ENCODE measurements around the gene CEP89. TPM values are rescaled to one million over a fixed set of nuclear protein-coding genes. Genes with fewer than 3 reads are reported as not detected.

The CEP89 gene
- total and polyA plus RNA-seq, 2 of the 4 experiments (the other 2 are of a cell fraction) = 7.2 to 17.4 TPM

- ChIA-PET POLR2A (ENCODE audit: unreplicated experiment) (no interaction called here), CTCF (interaction anchor here (0.6 kb wide), 1 partner anchor 324 kb away, joined by 3 read pairs; no protein-coding TSS in a partner anchor)
- TF ChIP-seq NFE2L2 (IDR thresholded peaks at IDR 0.05; ENCODE audit: low read depth, low read length) (no peak), CTCF (conservative IDR thresholded peaks at IDR 0.05; ENCODE audit: low read depth, low read length) (no peak), RCOR1 (IDR thresholded peaks at IDR 0.05; ENCODE audit: insufficient replicate concordance, low read length) (no peak), USF2 (IDR thresholded peaks at IDR 0.05; ENCODE audit: low read depth, low read length) (no peak), SMC3 (IDR thresholded peaks at IDR 0.05; ENCODE audit: low read depth, low read length) (no peak)
- no peak overlapping the region for H3K9ac ChIP-seq (ENCODE audit: low read depth, low read length)
- H3K4me2 ChIP-seq (ENCODE audit: low read depth, low read length) = no peak overlapping the region
- DNase-seq (no peak), ATAC-seq (ENCODE audit: low read depth) (no peak)
- no peak overlapping the region for H4K5ac ChIP-seq (ENCODE audit: low read depth, low read length)
- no peak overlapping the region for H3K4me3 ChIP-seq (ENCODE audit: insufficient read depth, low read depth, low read length)
- dilution Hi-C loops (cut with HindIII; ENCODE audit: low sequenced_read_pairs, unreplicated experiment) (no loop called here), in situ Hi-C loops (cut with MboI; ENCODE audit: low sequenced_read_pairs) (no loop called here), intact Hi-C loops (cut with micrococcal nuclease) (no loop called here)
- H3K27ac ChIP-seq (ENCODE audit: insufficient read depth, low read length) = no peak overlapping the region
- H4K8ac ChIP-seq (ENCODE audit: low read depth in 2 of 2, low read length in 2 of 2) = no peak overlapping the region
- no CpG with 5 or more reads among the region's 7 CpGs for WGBS, 2 experiments (ENCODE audit: extremely low coverage in 2 of 2, insufficient read length in 1 of 2)
- no peaks in the 10 kb centered on the region for H3K79me1 ChIP-seq (ENCODE audit: low read depth in 1 of 2, low read length in 2 of 2)
- H3K56ac ChIP-seq (ENCODE audit: extremely low read depth, insufficient read depth, low read length) = no peak overlapping the region
- H2BK120ac ChIP-seq (ENCODE audit: low read depth, low read length) = no peak overlapping the region
- no peak overlapping the region for H3K14ac ChIP-seq (replicated peaks; ENCODE audit: low read depth, low read length)
- no peaks in the 10 kb centered on the region for H3K4me1 ChIP-seq (ENCODE audit: control insufficient read depth, insufficient read depth, low read length)
- H4K91ac ChIP-seq (ENCODE audit: insufficient read depth, low read depth, low read length) = no peak overlapping the region
- no peak overlapping the region for H3K23ac ChIP-seq (ENCODE audit: low read depth, low read length)
- no peak overlapping the region for H3K18ac ChIP-seq (ENCODE audit: low read depth, low read length)
- no peak overlapping the region for H2AK5ac ChIP-seq (ENCODE audit: low read depth, low read length)
- H3K27me3 ChIP-seq (ENCODE audit: control insufficient read depth, insufficient read depth, low read length) = no peaks in the 10 kb centered on the region
- BruUV-seq (replicated peaks) = no TSS peak
- no peak overlapping the region for H2BK15ac ChIP-seq (ENCODE audit: low read depth, low read length)
- H4K20me1 ChIP-seq (ENCODE audit: insufficient read depth, low read length) = no peaks in the 10 kb centered on the region
- H3K9me3 ChIP-seq (ENCODE audit: control insufficient read depth, insufficient read depth, low read length) = no peaks in the 10 kb centered on the region
- H2BK5ac ChIP-seq (ENCODE audit: low read depth, low read length, poor library complexity, severe bottlenecking) = no peak overlapping the region
- H3K4ac ChIP-seq (ENCODE audit: low read depth, low read length) = no peak overlapping the region
- no peak overlapping the region for H2AK9ac ChIP-seq (replicated peaks; ENCODE audit: low read depth, low read length, poor library complexity)
- no peak overlapping the region for H2BK20ac ChIP-seq (ENCODE audit: low read depth, low read length)
- no peaks in the 10 kb centered on the region for H3K9me1 ChIP-seq (ENCODE audit: insufficient read depth, low read length)
- H2AFZ ChIP-seq (replicated peaks; ENCODE audit: low read length, poor library complexity) = no peak overlapping the region
- no peaks in the 10 kb centered on the region; the same call in 1 of the 2 replicates for H3K36me3 ChIP-seq (ENCODE audit: control insufficient read depth, insufficient read depth, low read length)
Observed at GRCh38 chr19:32875428-32875827, 96.3 kb downstream of the CEP89 start.

Data from IMR-90 (cell line).